Panc1 (cell line): ENCODE results near the gene EXOSC7. TPM values are rescaled to one million over a fixed set of nuclear protein-coding genes. Genes with fewer than 3 reads are reported as not detected.

Experiments used
- ATAC-seq: fragments of 200-7000 bp; cut with Tn5 transposase; 2 replicates; pipeline ENCODE4 v1.9.1; 2020; ENCODE audit warnings: mild to moderate bottlenecking, moderate library complexity
- BruUV-seq: library from RNA; stranded (reverse); fragments of 400-500 nt; replicated peaks from 2 replicates; lab custom pipeline; 2021; lab: Mats Ljungman, UMichigan
- CTCF ChIA-PET: fragments of 300-600 bp; sonication (Branson Sonifier 250); formaldehyde crosslinking; loops from one replicate; lab custom pipeline; 2022; ENCODE audit warnings: antibody characterized with exemption; lab: Charles Lee
- POLR2A ChIA-PET: fragments of 300-600 bp; sonication (Branson Sonifier 250); formaldehyde crosslinking; loops from one replicate; lab custom pipeline; 2022; ENCODE audit warnings: antibody characterized with exemption; lab: Charles Lee
- DNase-seq: peaks from one replicate; pipeline ENCODE4 v3.0.0-alpha.2; 2010; ENCODE audit warnings: low read depth, low spot score
- H3K27ac ChIP-seq: 2 replicates; pipeline ENCODE4 v1.5.1; 2011; ENCODE audit warnings: mild to moderate bottlenecking, low read length, inconsistent platforms
- H3K27me3 ChIP-seq: fragments of 200-500 bp; sonication (Bioruptor generic); 2 replicates; pipeline ENCODE4 v1.6.0; 2014; ENCODE audit warnings: low read length, inconsistent platforms; ENCODE audit not compliant: control insufficient read depth, insufficient read depth
- H3K36me3 ChIP-seq: fragments of 200-500 bp; sonication (Bioruptor generic); 2 replicates; pipeline ENCODE4 v1.5.1; 2014; ENCODE audit warnings: inconsistent platforms, mild to moderate bottlenecking, low read length, moderate library complexity; ENCODE audit not compliant: control insufficient read depth, insufficient read depth
- H3K4me1 ChIP-seq: 2 replicates; pipeline ENCODE4 v1.5.1; 2011; ENCODE audit warnings: inconsistent platforms, mild to moderate bottlenecking, low read length, moderate library complexity; ENCODE audit not compliant: control insufficient read depth, insufficient read depth
- H3K4me3 ChIP-seq, 2 experiments: 2 replicates each; pipeline ENCODE4 v1.5.1; 2011 to 2012; ENCODE audit warnings: low read depth in 2 of 2, low read length in 2 of 2, mild to moderate bottlenecking in 2 of 2, inconsistent platforms in 1 of 2, moderate library complexity in 1 of 2
- H3K9me3 ChIP-seq: fragments of 200-500 bp; sonication (Bioruptor generic); 2 replicates; pipeline ENCODE4 v1.5.1; 2014; ENCODE audit warnings: low read depth, mild to moderate bottlenecking, inconsistent platforms, low read length, moderate library complexity; ENCODE audit not compliant: control insufficient read depth, insufficient read depth
- CTCF ChIP-seq: fragments of 450-650 bp; IDR thresholded peaks from 2 replicates; pipeline ENCODE4 v1.5.1; 2017; ENCODE audit warnings: mild to moderate bottlenecking
- POLR2AphosphoS5 ChIP-seq: IDR thresholded peaks from 2 replicates; pipeline ENCODE4 v1.6.1; 2012; ENCODE audit warnings: mild to moderate bottlenecking, low read depth, low read length, moderate library complexity
- REST ChIP-seq, 2 experiments: IDR thresholded peaks; 2 replicates each; pipeline ENCODE4 v1.6.1; 2011 to 2012; ENCODE audit warnings: low read depth in 2 of 2, control low read depth in 1 of 2, low read length in 1 of 2, mild to moderate bottlenecking in 1 of 2, moderate library complexity in 1 of 2; ENCODE audit not compliant: insufficient read depth in 1 of 2
- SIN3A ChIP-seq: IDR thresholded peaks from 2 replicates; pipeline ENCODE4 v1.6.1; 2012; ENCODE audit warnings: low read depth, mild to moderate bottlenecking, low read length, moderate library complexity, borderline replicate concordance; ENCODE audit not compliant: insufficient read depth
- TCF7L2 ChIP-seq: IDR thresholded peaks from 2 replicates; pipeline ENCODE4 v1.6.1; 2011; ENCODE audit warnings: mild to moderate bottlenecking, low read depth, low read length, inconsistent platforms
- in situ Hi-C: cut with HindIII; loops from 2 replicates; pipeline ENCODE4 v1.10.0; 2016; ENCODE audit warnings: low sequenced_read_pairs, low pct_unique_long_range_greater_than_20kb
- intact Hi-C: fragments of 100-400 bp; cut with micrococcal nuclease; formaldehyde crosslinking; loops from one replicate; pipeline ENCODE4 v1.10.0; 2022; ENCODE audit not compliant: unreplicated experiment
- total RNA-seq: library from RNA; stranded (reverse); gene quantifications from one replicate; pipeline ENCODE4 v1.2.1, GENCODE V29; 2021; ENCODE audit not compliant: unreplicated experiment

EXOSC7 gene
- total RNA-seq, 1 experiment from 2014 or later = 38.4 TPM

DNA sequence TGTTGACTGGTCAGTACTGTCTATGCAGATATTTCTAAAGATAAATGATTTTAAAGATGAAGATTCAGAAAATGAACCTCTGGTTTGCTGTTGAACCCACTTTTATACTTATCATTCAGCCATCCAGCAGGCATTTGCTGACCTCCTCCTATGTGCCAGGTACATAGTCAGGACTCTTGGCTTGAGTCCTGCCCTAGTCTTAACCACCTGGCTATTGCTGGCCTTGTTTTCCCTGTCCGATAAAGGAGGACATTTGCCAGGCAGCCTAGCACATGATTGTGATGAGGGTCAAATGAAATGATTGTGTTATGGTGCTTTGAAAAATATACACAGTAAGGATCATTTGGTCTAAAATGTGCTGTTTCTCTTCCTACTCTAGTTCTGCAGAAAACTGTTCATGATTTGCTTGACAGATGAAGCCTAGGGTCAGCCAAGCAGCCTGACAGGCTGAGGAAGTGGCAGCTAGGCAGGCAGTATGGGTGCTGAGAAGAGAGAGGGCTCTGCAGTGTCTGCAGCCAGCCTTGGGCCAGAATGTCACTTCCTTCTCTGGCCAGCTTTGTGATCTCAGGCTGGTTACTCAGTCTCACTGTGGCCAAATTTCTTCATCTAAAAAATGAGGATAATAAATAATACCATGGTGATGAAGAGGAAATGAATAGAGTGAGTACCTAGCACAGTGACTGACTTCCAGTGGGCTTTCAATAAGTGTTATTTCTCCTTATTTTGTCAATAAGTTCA is 13.8 kb downstream of the EXOSC7 start:
- intact Hi-C loops (no loop called here), in situ Hi-C loops (no loop called here)
- no peak overlapping the region for H3K4me3 ChIP-seq
- TF ChIP-seq REST (IDR thresholded peaks at IDR 0.05; ENCODE audit: insufficient read depth in 1 of 2, low read depth in 2 of 2, low read length in 1 of 2) (no peak), TCF7L2 (no peak), CTCF (no peak), SIN3A (no peak), POLR2AphosphoS5 (no peak)
- H3K9me3 ChIP-seq = no peaks in the 10 kb centered on the region
- no TSS peak for BruUV-seq
- H3K36me3 ChIP-seq = no peaks in the 10 kb centered on the region; the same call in 1 of the 2 replicates
- H3K4me1 ChIP-seq = no peaks in the 10 kb centered on the region
- ATAC-seq = no peak
- ChIA-PET CTCF (no interaction called here), POLR2A (no interaction called here)
- DNase-seq = no peak
- no peaks in the 10 kb centered on the region for H3K27me3 ChIP-seq
- no peak overlapping the region for H3K27ac ChIP-seq

DNA sequence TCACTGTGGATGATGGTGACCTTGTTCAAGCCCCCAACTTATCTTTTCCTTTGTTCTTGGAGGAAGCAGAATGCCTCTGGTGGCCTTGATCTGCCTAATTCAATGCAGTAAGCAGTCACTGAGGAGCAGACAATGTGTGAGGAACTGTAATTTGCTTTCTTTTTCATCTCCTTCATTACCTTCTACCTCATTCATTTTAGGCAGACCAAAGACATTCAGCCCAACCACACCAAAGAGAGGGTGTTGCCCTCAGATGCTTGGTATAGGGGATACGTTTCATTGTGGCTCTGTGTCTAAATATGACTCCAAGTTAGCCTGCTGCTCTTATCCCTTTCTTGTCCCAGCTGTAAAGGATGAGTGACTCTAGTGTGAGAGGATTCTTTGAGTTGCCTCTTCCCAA is 15.3 kb downstream of the EXOSC7 start:
- DNase-seq = no peak
- no peak for ATAC-seq
- no peak overlapping the region for H3K4me3 ChIP-seq
- H3K4me1 ChIP-seq = no peaks in the 10 kb centered on the region; the same call in 1 of the 2 replicates
- H3K36me3 ChIP-seq = no peaks in the 10 kb centered on the region
- CTCF ChIA-PET = no interaction called here
- in situ Hi-C loops = no loop called here
- H3K27me3 ChIP-seq = no peaks in the 10 kb centered on the region
- BruUV-seq = no TSS peak
- intact Hi-C loops = no loop called here
- no peak overlapping the region for H3K27ac ChIP-seq
- no peaks in the 10 kb centered on the region for H3K9me3 ChIP-seq
- no peak for TF ChIP-seq TCF7L2
- no peak for TF ChIP-seq CTCF
- TF ChIP-seq SIN3A = no peak
- TF ChIP-seq REST (IDR thresholded peaks at IDR 0.05; ENCODE audit: insufficient read depth in 1 of 2, low read depth in 2 of 2, low read length in 1 of 2) = no peak
- no peak for TF ChIP-seq POLR2AphosphoS5
- POLR2A ChIA-PET = no interaction called here
